Tibial nerve (tissue), 4 donors: ENCODE measurements around the gene MASP1. TPM values are rescaled to one million over a fixed set of nuclear protein-coding genes. Genes with fewer than 3 reads are reported as not detected.

Experiments
- DNase-seq, 2 donors: peaks; one replicate each; pipeline ENCODE4 v3.0.0-alpha.2; 2019; ENCODE audit warnings: low spot score in 2 of 2
- H3K27ac ChIP-seq, 4 donors: fragments of 200-600 bp; sonication (generic) in 3 of 4; one replicate each; pipeline ENCODE4 v1.5.1; 2017 to 2019; ENCODE audit warnings: mild to moderate bottlenecking in 1 of 4
- H3K27me3 ChIP-seq, 2 donors: fragments of 200-600 bp; sonication (generic) in 1 of 2; one replicate each; pipeline versions ENCODE4 v1.5.1 to v1.6.0; 2017 to 2019
- H3K36me3 ChIP-seq, 3 donors: fragments of 200-600 bp; sonication (generic); one replicate each; pipeline ENCODE4 v1.5.1; 2018 to 2019
- H3K4me1 ChIP-seq, 4 donors: fragments of 200-600 bp; sonication (generic) in 3 of 4; one replicate each; pipeline ENCODE4 v1.5.1; 2017 to 2019
- H3K4me3 ChIP-seq, 4 donors: fragments of 200-600 bp; sonication (generic) in 3 of 4; one replicate each; pipeline ENCODE4 v1.5.1; 2017 to 2019; ENCODE audit warnings: mild to moderate bottlenecking in 1 of 4, moderate library complexity in 1 of 4
- H3K9me3 ChIP-seq, 4 donors: fragments of 200-600 bp; sonication (generic) in 3 of 4; one replicate each; pipeline ENCODE4 v1.5.1; 2017 to 2019
- EP300 ChIP-seq, 2 donors: sonication (generic); formaldehyde crosslinking; IDR thresholded peaks; one replicate each; pipeline ENCODE4 v1.6.1; 2017; ENCODE audit warnings: antibody characterized with exemption in 2 of 2, mild to moderate bottlenecking in 1 of 2
- POLR2A ChIP-seq, 2 donors: fragments of 450-650 bp; IDR thresholded peaks; one replicate each; pipeline ENCODE4 v1.6.1; 2017; ENCODE audit warnings: antibody characterized with exemption in 2 of 2, mild to moderate bottlenecking in 2 of 2, moderate library complexity in 2 of 2
- WGBS, 2 donors: methylation state at CpG; one replicate each; pipeline ENCODE4 v1.1.5; 2018; 5-methylcytosine and 5-hydroxymethylcytosine counted together
- total RNA-seq, 4 donors: library from RNA; depleted of rRNA; stranded (reverse); fragments of >200 nt; gene quantifications; one replicate each; pipeline ENCODE4 v1.1.0, GENCODE V29; 2016
- TF ChIP-seq, protein P1 (sequence below), 5 experiments: fragments of 200-600 bp in 3 of 5; fragments of 450-650 bp in 2 of 5; sonication (generic) in 3 of 5; IDR thresholded peaks; one replicate each; pipeline ENCODE4 v1.5.1; 2016 to 2019; ENCODE audit warnings: antibody characterized with exemption in 5 of 5, mild to moderate bottlenecking in 3 of 5, moderate library complexity in 2 of 5

MASP1 gene
- total RNA-seq, 4 donors from 2014 or later = 2.0 to 10.9 (median 4.7) TPM

DNA sequence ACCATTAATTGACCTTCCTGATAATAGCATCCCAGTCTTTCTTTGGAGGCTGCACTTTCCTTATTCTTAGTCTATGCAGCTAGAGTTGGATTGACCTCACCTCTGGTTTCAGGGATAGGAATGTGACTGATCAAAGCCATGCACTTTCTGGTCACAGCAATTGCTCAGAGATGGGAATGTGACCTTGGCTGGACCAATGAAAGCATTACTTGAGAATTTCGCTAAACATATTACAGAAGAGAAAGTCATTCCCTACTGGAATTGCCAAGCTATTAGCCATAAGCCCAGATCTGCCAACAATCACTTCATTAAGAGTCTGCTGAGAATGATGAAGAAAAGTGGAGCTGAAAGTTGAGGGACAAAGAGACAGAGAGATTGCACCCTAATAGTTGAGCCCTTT lies 61.5 kb downstream of the MASP1 start:
- H3K9me3 ChIP-seq = no peaks in the 10 kb centered on the region
- TF ChIP-seq EP300 (IDR thresholded peaks at IDR 0.05) (no peak), POLR2A (IDR thresholded peaks at IDR 0.05) (no peak)
- TF ChIP-seq, protein P1, sequence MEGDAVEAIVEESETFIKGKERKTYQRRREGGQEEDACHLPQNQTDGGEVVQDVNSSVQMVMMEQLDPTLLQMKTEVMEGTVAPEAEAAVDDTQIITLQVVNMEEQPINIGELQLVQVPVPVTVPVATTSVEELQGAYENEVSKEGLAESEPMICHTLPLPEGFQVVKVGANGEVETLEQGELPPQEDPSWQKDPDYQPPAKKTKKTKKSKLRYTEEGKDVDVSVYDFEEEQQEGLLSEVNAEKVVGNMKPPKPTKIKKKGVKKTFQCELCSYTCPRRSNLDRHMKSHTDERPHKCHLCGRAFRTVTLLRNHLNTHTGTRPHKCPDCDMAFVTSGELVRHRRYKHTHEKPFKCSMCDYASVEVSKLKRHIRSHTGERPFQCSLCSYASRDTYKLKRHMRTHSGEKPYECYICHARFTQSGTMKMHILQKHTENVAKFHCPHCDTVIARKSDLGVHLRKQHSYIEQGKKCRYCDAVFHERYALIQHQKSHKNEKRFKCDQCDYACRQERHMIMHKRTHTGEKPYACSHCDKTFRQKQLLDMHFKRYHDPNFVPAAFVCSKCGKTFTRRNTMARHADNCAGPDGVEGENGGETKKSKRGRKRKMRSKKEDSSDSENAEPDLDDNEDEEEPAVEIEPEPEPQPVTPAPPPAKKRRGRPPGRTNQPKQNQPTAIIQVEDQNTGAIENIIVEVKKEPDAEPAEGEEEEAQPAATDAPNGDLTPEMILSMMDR (IDR thresholded peaks at IDR 0.05) = no peak
- no peaks in the 10 kb centered on the region for H3K4me1 ChIP-seq
- no peaks in the 10 kb centered on the region for H3K36me3 ChIP-seq
- H3K27ac ChIP-seq = no peak overlapping the region
- no peak overlapping the region for H3K4me3 ChIP-seq
- 79 to 91% methylated on average over 1 of the region's 1 CpG for WGBS, 2 donors
- no peak for DNase-seq
- H3K27me3 ChIP-seq = no peaks in the 10 kb centered on the region

- Histone ChIP-seq H3K4me1 (no peaks in the 10 kb centered on the region), H3K36me3 (no peaks in the 10 kb centered on the region), H3K27ac (no peak overlapping the region), H3K9me3 (no peaks in the 10 kb centered on the region), H3K27me3 (no peaks in the 10 kb centered on the region), H3K4me3 (no peak overlapping the region)
- 75 to 88% methylated on average over 2 of the region's 2 CpGs for WGBS, 2 donors
- TF ChIP-seq POLR2A (IDR thresholded peaks at IDR 0.05) = no peak
- no peak for TF ChIP-seq EP300 (IDR thresholded peaks at IDR 0.05)
- TF ChIP-seq, protein P1 (IDR thresholded peaks at IDR 0.05) = no peak
- DNase-seq = no peak
Observed at GRCh38 chr3:187228740-187229139, 62.8 kb downstream of the MASP1 start.

- Histone ChIP-seq H3K4me1 (no peaks in the 10 kb centered on the region), H3K9me3 (no peaks in the 10 kb centered on the region), H3K36me3 (no peaks in the 10 kb centered on the region), H3K27ac (no peak overlapping the region), H3K27me3 (no peaks in the 10 kb centered on the region), H3K4me3 (no peak overlapping the region)
- no peak for DNase-seq
- 84 to 88% methylated on average over 7 of the region's 7 CpGs for WGBS, 2 donors
- TF ChIP-seq, protein P1 (IDR thresholded peaks at IDR 0.05) = no peak
- TF ChIP-seq POLR2A (IDR thresholded peaks at IDR 0.05) (no peak), EP300 (IDR thresholded peaks at IDR 0.05) (no peak)
Observed at GRCh38 chr3:187227658-187228258, 63.8 kb downstream of the MASP1 start.

DNA sequence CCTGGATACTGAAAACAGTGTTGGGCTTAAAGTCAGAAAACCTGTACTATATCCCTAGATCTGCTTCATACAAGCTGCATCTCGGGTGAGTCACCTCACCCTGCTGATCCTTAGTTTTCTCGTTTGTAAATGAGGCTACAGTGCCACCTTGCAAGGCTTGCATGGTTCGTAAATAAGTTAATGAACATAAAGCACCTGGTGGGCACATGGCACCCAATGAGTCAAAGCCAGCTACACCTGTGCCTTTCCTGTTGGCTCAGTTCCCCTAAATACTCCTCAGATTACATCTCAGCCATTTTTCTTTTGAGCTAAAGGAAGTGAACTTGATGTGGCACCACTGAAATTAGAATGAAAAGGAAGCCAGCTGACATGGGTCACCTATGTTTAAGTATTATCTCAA lies 67.7 kb downstream of the MASP1 start:
- no peaks in the 10 kb centered on the region for H3K36me3 ChIP-seq
- no peaks in the 10 kb centered on the region for H3K27me3 ChIP-seq
- WGBS, 2 donors = 73 to 80% methylated on average over 3 of the region's 3 CpGs
- no peak for DNase-seq
- no peak overlapping the region for H3K27ac ChIP-seq
- TF ChIP-seq EP300 (IDR thresholded peaks at IDR 0.05) (no peak), POLR2A (IDR thresholded peaks at IDR 0.05) (no peak)
- TF ChIP-seq, protein P1 (IDR thresholded peaks at IDR 0.05) = no peak
- H3K4me3 ChIP-seq = no peak overlapping the region
- H3K9me3 ChIP-seq = no peaks in the 10 kb centered on the region
- H3K4me1 ChIP-seq = no peaks in the 10 kb centered on the region

DNA sequence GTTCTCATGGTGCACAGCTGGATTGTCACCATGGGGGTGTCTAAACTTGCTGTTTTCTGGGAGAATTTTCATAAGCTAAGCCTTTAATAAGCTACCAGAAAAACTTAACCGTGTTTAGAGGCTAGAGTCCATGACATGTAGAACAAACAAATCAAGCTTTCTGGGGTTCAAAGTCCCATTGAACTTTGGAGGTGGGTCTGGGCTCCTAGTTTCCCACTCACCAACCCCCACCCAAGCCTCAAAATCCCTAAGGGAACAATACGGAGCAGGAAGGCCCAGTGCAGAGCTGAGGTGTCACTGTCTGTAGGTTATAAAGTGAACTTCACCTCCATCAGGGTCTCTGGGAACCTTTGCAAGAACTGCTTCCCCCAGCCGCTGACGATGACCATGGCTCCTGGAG lies 68.7 kb downstream of the MASP1 start:
- Histone ChIP-seq H3K27ac (no peak overlapping the region), H3K4me3 (no peak overlapping the region), H3K27me3 (no peaks in the 10 kb centered on the region), H3K4me1 (no peaks in the 10 kb centered on the region), H3K9me3 (no peaks in the 10 kb centered on the region), H3K36me3 (no peaks in the 10 kb centered on the region)
- no peak for DNase-seq
- WGBS, 2 donors = 87 to 89% methylated on average over 4 of the region's 4 CpGs
- TF ChIP-seq POLR2A (IDR thresholded peaks at IDR 0.05) = no peak
- TF ChIP-seq EP300 (IDR thresholded peaks at IDR 0.05) = no peak
- TF ChIP-seq, protein P1 (IDR thresholded peaks at IDR 0.05) = no peak
